ENCODE measurements around the gene CYP1B1.

GRCh38 chr2:38097258-38097987 lies 21.5 kb upstream of the CYP1B1 start:
- TF ChIP-seq CTCF (IDR thresholded peaks at IDR 0.05) (no peak), EZH2phosphoT487 (IDR thresholded peaks at IDR 0.05) (no peak), EZH2 (IDR thresholded peaks at IDR 0.05) (no peak)

All from neural progenitor cell (in vitro differentiated cells).